GM19043 (cell line): ENCODE measurements around the gene TBCE.

ENCODE experiments used
- ATAC-seq: cut with Tn5 transposase; IDR thresholded peaks from one replicate; pipeline ENCODE4 v1.9.1; 2021; ENCODE audit warnings: low read depth; ENCODE audit not compliant: unreplicated experiment

TBCE gene

DNA sequence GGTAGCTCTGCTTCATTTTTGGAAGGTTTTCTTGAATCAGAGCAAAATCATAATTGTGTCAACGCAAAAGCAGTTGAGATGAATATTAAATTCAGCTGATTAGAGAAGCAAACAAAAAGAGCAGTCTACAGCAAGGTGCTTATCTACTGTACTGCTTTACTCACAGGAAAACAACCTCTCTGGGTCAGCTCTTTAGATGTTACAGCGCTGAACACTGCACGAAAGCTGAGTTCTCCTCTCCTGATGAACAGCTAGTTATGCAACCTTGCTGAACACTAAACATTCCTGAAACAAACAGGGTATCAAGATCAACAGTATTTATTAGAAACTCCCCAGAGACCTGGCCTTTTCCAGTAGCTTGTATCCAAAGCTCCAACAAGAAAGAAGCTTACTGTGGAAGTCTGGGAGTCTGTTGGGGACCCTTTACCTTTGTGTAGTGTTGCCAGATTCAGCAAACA is 41.3 kb downstream of the TBCE start:
- ATAC-seq = no peak

DNA sequence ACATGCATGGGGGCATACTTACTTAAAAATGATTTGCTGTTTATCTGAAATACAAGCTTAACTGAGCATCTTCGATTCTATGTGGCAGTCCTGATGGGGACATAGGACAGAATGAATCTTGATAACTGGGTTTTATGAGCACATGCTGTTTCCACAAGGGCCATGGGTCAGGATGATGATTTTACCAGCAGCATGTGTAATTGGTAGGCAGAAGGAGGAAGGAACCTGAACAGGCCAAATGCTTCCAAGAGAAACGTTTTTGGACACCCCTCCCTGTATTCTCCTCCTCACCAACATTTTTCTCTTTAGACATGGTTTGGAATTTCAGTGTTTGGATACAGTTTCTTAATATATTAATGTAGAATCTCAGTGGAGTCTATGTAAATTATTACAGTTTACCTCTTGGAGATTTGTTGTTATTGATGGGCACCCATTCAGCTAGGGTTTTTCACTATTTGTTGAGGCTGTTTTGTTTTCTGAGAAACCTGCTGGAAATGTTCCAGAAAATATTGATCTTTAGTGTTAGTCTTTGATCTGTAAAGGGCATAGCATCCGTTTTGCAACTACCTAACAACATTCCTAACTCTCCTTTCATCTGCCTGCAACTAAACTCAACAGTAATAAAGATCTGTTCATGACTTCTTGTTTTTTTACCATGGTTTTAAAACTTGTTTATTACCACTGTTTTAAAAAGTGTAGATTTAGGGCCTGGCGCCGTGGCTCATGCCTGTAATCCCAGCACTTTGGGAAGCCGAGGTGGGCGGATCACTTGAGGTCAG is 42.0 kb downstream of the TBCE start:
- ATAC-seq = no peak

DNA sequence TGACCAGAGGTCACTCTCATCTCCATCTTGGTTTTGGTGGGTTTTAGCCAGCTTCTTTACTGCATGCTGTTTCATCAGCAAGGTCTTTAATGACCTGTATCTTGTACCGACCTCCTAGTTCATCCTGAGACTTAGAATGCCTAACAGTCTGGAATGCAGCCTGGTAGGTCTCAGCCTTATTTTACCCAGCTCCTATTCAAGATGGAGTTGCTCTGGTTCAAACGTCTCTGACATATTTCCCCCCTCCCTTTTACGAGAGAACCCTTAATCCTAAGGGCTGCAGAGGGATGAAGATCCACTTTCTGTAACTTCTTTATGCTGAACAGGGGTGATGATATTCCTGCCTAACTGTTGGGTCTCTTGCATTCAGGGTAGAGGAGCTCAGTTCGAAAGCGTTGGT is 43.2 kb downstream of the TBCE start:
- ATAC-seq = no peak

DNA sequence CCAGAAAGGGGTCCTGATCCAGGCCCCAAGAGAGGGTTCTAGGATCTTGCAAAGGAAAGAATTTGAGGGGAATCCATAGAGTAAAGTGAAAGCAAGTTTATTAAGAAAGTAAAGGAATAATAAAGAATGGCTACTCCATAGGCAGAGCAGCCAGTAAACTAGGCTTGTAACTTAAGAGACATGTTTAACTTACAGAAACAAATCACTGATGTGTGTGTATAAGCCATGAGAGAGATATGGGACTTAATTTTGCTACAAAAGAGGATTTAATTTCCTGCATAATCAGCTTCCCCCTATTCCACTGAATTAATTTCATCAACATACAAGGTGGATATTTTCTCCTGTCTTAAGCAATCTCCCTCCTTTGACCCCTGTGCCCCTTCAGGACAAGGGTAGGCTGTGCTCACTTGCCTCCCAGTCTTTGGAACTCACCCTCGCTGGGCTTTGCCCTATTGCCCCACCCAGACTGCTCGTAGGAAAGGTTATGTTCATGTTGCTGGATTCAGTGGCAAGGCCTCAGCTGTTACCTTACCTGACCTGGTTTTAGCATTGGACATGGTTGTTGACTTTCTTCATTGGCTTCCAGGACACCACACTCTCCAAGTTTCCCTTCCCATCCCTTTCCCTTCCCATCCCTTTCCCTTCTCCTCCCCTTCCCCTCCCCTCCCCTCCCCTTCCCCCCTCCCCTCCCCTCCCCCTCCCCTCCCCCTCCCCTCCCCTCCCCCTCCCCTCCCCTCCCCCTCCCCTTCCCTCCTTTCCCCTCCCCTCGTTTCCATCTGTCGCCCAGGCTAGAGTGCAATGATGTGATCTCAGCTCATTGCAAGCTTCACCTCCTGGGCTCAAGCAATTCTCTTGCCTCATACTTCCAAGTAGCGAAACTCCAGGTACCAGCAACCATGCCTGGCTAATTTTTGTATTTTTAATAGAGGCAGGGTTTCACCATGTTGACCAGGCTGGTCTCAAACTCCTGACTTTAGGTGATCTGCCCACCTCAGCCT is 44.6 kb downstream of the TBCE start:
- no peak for ATAC-seq

DNA sequence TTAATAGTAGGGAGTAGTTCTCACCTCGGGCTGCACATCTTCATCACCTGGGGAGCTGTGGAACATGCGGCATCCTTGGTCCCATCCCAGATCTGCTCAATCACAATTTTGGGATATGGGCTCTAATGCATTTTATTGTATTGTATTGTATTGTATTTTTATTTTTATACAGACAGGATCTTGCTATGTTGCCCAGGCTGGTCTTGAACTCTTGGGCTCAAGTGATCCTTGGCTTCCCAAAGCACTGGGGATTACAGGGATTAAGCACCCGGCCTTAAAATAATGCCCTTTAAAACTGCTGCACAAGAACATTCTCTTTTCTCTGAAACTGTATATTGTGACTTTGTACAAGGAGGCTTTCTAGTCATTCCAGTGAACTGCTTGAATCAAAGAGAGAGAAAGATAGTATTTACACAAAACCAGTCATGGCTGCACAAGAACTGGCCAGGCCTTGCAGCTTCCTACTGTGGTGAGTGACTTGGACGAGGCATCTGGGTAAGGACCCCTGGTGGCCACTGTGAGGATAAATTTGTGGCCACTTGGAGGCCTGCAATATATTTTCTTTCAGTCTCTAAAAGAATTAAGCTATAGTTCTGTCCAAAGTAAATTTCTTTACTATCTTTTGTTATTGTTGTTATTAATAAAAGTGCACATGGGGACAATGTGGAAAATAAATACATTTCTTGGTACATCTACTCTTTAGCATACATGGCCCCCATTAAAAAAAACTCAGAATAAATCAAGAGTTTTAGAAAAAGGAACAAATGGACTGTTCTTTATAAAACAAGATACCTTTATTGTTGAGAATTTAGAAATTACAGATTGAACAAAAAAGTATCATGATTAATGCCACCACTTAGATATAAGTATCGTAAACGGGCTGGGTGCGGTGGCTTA is 48.0 kb downstream of the TBCE start:
- peak; percentile 67 for ATAC-seq

DNA sequence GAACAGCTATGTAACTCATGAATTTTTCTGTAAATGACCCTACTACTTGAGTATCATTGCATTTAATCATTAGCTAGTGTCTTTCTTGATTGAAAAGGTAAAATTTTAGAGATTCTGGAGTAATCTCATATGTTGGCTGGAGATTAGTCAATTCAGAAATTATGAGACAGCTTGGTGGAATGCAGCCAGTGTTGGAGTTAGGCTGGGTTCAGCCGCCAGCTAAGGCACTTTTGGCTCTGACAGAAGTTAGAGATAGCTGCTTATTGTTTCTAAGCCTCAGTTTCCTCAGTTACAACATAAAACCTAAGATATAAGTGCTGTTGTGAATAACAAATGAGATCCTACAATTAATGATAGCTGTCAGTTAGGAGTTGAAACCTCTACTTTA is 49.4 kb downstream of the TBCE start:
- ATAC-seq = no peak

DNA sequence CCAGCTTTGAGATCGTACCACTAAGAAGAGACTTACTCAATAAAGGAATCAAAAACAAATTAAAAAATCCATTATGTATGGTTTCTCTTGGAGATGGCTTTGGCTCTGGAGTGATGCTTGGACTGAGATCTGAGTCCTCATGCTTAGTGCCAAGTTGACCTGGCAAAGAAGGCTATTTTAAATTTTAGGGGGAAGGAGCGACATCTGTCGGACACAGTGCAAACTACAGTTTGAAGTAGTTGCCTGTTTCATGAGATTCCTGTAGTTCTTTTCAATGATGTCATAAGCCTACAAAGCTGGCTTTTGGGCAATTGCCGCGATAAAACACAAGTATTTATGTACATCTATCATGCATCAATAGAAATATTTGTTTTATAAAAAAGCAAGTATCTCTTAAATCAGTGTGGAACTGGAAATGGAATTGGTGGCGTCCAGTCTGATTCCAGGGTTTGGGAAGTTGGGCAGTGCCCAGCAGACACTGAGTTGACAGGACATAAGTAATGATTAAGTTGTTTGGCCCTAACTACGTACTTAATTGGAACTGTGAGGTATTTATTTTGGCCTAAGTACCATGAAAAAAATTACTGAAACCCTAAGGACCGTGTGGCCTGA is 50.0 kb downstream of the TBCE start:
- ATAC-seq = no peak

DNA sequence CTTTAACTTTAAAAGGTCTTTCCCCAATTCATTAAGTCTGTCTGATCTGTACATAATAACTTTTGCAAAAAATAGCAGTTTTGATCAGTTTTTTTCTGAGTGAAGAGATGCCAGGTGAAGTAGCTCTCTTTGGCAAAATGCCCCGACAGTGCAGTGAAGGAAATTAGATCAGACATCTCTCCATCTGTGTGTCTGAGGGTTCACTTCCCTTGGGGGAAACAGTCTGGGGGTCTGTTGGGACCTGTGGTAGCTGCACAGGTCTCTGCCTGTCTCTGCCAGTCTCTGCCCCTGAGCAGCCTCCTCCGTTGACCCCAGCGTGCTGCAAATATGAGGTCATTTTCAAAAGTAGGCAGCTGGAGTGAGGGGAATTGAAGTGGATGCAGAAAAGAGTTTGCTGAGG is 54.5 kb downstream of the TBCE start:
- ATAC-seq = no peak

DNA sequence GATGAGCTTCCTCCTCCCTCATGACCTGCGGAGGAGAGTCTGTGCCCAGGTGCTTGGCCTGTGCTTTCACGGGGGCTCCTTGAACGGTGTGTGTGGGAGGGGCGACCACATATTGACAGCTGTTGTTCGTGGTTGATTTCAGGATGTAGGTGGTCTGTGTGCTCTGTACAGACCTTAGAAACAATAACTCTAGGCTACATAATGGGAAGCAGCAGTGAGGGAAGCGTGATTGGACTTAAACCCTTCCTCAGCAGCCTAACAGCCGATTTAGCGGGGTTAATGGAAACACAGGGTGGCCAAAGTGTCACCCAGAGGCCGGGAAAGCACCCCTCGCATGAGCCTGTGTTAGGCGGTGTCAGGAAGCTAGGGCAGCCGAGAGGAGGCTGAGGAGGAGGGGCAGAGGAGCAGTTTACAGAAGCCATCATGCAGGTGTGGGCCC is 56.0 kb downstream of the TBCE start:
- no peak for ATAC-seq

DNA sequence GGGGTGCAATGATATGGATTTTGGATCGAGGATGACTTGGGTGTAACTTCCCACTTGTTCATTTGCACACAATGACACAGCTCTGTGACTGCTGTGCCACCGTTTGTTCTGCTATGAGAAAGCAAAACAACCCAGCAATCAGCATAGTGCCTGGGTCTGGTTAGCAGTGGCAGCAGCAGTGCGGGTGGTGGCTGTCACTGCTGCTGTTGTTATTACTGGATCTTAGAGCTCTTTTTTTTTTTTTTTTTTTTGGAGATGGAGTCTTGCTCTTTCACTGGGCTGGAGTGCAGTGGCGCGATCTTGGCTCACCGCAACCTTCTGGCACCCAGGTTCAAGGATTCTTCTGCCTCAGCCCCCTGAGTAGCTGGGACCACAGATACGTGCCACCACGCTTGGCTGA is 56.9 kb downstream of the TBCE start:
- ATAC-seq = no peak

DNA sequence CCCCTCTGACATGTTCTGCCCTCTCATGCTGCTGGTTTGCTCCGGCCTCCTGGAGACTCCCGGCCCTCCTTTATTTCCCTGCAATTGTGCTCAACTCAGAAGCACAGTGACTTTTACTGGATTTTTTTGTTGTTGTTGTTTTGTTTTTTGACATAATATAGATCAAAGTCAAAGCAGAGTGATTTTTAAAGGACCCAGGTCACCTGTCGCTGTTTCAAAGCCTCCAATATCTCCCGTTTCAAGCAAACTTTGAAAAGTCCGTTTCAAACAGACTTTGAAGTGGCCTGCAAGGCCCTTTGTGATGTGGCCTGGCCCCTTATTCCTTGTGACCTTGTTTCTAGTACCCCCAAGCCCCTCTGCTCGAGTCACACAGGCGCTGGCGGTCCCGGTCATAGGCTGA is 58.1 kb downstream of the TBCE start:
- ATAC-seq = no peak

DNA sequence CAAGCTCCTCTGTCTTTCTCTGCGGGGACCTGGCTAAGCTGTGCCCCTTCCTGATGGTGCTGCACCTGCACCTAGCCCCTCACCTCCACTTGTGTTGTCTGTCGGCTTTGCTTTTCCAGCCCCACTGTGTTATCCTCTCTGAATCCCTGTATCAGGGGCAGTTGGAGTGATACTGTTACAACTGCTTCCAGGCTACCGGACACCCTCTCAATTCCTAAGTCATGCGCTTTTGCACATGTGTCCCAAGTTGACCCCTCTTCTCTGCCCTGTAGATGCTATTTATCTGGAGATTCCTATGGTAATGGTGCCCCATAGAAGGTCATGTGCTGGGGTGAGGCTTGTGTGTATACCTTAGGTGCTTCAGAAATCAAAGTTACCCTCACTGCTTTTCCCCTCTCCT is 58.9 kb downstream of the TBCE start:
- no peak for ATAC-seq

DNA sequence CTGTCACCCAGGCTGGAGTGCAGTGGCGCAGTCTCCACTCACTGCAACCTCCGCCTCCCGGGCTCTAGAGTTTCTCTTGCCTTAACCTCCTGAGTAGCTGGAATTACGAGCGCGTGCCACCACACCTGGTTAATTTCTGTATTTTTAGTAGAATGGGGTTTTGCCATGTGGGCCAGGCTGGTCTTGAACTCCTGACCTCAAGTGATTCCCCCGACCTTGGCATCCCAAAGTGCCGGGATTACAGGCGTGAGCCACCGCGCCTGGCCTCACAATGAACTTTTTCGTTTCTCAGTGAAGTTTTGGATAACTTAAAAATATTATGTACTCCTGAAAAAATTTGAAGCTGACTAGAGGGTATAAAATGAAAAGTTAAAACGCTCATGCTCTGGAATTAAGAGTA is 59.5 kb downstream of the TBCE start:
- no peak for ATAC-seq

DNA sequence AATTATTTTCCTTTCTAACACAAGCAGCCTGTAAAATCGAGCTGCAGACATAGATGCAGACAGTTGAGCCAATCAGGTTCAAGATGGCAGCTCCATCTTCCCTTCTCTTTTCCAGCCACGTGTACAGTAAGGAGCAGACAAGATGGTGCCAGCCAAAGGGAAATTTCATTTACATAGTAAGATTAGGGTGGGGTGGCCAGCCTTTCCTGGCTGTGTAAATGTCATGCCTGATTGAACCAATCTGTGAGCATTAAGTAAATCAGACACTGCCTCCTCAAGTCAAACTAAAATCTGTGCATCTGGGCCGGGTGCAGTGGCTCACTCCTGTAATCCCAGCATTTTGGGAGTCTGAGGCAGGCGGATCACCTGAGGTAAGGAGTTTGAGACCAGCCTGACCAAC is 60.2 kb downstream of the TBCE start:
- ATAC-seq = no peak

DNA sequence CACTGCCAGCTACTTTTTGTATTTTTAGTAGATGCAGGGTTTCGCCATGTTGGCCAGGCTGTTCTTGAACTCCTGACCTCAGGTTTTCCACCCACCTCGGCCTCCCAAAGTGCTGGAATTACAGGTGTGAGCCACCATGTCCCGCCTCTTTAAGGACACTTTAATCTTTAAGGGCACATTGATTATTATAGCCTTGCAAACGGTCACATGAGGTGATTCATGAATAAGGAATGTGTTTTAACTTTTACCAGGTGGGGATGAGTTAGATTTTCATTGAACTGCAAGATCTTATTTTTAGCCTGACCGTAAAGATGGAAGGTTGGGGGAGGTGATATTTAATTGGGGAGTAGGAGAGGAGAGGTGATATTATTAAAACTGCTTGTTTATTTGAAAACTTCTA is 61.9 kb downstream of the TBCE start:
- no peak for ATAC-seq

DNA sequence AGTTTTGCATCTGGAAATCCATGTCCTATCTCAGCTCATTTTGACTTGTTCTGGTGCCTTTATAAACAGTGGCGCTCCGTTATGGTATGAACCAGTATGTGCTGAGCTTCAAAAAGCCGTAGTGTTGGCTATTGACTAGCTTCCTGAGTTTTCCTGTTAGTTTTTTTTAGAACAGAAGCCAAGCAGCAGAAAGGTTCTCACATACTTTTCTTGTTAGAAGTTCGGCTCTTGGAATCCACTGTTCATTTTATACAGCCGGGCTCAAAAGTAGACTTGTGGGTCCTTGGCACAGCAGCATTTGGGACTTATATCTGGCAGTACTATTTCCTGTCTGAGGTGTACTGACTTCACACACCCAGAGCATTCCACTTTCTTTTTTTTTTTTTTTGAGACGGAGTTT is 63.8 kb downstream of the TBCE start:
- ATAC-seq = no peak

DNA sequence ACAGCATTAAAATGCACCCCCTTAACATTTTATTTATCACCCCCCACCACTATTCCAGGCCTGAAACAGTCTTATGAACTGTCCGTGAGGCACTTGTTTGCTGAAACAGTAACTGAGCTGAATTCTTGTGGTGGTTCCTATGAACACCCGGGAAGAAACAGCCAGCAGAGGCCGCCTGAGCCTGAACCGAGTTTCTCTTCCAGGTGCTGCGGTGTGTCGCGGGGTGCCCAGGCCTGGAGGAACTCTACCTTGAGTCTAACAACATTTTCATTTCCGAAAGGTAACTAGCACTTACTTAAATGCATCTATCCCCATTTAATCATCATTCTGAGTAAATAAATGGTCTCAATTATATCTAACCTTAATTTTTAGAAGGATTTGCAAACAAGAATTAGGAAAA is 66.8 kb downstream of the TBCE start:
- no peak for ATAC-seq

DNA sequence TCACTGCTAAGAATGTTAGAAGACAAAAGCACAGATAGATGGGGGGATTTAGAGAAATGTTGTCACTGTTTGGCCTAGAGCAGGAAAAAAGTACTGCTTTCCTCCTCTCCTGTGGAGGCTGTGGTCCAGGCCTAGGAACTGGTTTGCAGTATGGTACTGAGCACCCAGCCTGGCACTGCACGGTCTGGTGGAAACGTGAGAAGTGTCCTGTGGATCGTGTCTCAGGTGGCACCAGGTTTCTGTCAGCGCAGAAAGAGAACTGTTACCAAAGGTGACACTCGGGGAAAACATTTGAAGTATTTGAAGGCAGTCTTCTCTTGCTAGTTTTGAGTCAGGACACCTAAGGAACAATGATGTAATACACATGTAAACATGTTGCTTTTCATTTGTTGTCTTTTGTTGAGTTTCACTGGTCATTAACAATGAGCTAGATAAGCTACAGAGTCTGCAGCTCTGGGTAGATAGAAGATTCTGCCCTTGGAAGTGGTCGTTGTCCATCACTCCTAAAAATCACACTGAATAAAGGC is 74.0 kb downstream of the TBCE start:
- ATAC-seq = no peak

DNA sequence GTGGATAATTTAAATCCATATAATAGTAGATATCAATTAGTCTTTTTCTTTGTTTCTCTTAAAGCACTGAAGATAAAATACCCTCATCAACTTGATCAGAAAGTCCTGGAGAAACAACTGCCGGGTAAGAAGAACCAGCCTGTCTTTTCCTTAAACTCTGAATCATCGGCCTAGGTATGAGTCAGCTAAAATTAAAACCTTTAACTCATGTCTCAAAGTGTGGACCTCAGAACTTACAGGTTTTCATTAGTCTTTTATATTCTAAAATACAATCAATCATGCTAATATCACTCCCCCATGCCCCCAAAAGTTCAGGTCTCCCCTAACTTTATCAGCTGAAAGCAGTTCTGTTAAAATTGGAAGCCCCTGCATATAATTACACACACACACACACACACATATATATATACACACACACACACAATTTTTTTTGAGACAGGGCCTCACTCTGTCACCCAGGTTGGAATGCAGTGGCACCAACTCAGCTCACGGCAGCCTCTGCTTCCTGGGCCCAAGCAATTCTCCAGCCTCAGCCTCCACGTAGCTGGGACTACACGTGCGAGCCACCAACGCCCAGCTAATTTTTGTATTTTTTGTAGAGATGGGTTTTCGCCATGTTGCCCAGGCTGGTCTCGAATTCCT is 75.7 kb downstream of the TBCE start:
- ATAC-seq = no peak
